Stomach smooth muscle (tissue), 2 donors: ENCODE results near the gene NCAM2.
"Not testable (repeated sequence)": the region's sequence is repeated elsewhere in the genome, so short reads cannot be mapped to it uniquely, and the experiment has no call there.

Experiments used
- H3K27ac ChIP-seq: one replicate; pipeline ENCODE4 v1.7.0; 2013; ENCODE audit warnings: mild to moderate bottlenecking, low read length, inconsistent platforms
- H3K27me3 ChIP-seq, 2 donors: one replicate each; pipeline ENCODE4 v1.7.0; 2013; ENCODE audit warnings: low read length in 2 of 2; ENCODE audit not compliant: insufficient read depth in 2 of 2, control insufficient read depth in 1 of 2
- H3K36me3 ChIP-seq, 2 donors: one replicate each; pipeline ENCODE4 v1.7.0; 2013; ENCODE audit warnings: low read length in 2 of 2; ENCODE audit not compliant: control insufficient read depth in 2 of 2, insufficient read depth in 2 of 2
- H3K4me1 ChIP-seq: one replicate; pipeline ENCODE4 v1.7.0; 2013; ENCODE audit warnings: low read length; ENCODE audit not compliant: control insufficient read depth, insufficient read depth
- H3K4me3 ChIP-seq, 2 donors: one replicate each; pipeline ENCODE4 v1.7.0; 2013; ENCODE audit warnings: low read length in 2 of 2
- H3K9ac ChIP-seq, 2 donors: one replicate each; pipeline ENCODE4 v1.7.0; 2013; ENCODE audit warnings: low read length in 2 of 2, mild to moderate bottlenecking in 1 of 2
- H3K9me3 ChIP-seq, 2 donors: one replicate each; pipeline ENCODE4 v1.7.0; 2013; ENCODE audit warnings: low read length in 2 of 2; ENCODE audit not compliant: control insufficient read depth in 2 of 2
- donor health status: healthy.
- donor health status: Pancreatic carcinoma.

Gene NCAM2

DNA sequence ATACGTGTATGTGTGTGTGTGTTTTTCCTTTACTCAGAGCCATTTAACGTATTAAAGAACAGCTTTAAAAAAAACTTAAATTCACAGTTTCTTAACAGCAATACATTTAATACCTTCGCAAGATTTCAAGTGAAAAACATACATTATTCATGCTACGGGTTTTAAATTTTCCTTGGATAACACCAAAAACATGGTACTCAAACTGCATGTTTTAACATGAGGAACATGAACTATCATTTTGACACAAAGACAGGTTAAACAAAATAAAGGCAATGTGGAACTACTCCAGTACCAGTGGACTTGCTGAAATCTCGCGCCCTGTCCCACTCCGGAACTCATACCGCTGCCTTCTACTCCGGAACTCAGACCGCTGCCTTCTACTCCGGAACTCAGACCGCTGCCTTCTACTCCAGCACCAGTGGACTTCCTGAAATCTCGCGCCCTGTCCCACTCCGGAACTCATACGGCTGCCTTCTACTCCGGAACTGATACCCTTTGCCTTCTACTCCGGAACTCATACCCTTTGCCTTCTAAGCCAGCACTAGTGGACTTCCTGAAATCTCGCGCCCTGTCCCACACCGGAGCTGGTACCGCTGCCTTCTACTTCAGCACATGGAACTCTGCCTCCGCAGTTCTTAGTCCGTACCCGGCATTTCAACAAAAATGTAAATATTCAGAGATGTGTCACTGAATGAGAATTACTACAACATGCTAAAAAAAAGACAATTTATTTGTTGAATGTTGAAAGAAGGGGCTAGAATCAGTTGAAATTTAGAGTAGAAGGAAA lies 148.6 kb downstream of the NCAM2 start:
- H3K9ac ChIP-seq = no peak overlapping the region

GRCh38 chr21:21147374-21147745 lies 149.2 kb downstream of the NCAM2 start:
- H3K4me3 ChIP-seq = no peak overlapping the region

More for the DNA sequence above, 148.6 kb downstream of the NCAM2 start:
- Histone ChIP-seq H3K27me3 (no peaks in the 10 kb centered on the region), H3K27ac (no peak overlapping the region), H3K9me3 (no peaks in the 10 kb centered on the region), H3K4me3 (no peak overlapping the region), H3K36me3 (no peaks in the 10 kb centered on the region), H3K4me1 (no peaks in the 10 kb centered on the region)

GRCh38 chr21:21148009-21148408 lies 149.8 kb downstream of the NCAM2 start:
- Histone ChIP-seq H3K9ac (no peak overlapping the region), H3K4me1 (no peaks in the 10 kb centered on the region), H3K36me3 (no peaks in the 10 kb centered on the region), H3K9me3 (no peaks in the 10 kb centered on the region), H3K4me3 (no peak overlapping the region), H3K27ac (no peak overlapping the region), H3K27me3 (no peaks in the 10 kb centered on the region)

More at GRCh38 chr21:21147374-21147745, 149.2 kb downstream of the NCAM2 start:
- no peaks in the 10 kb centered on the region for H3K27me3 ChIP-seq
- no peaks in the 10 kb centered on the region for H3K9me3 ChIP-seq
- no peak overlapping the region for H3K27ac ChIP-seq
- H3K9ac ChIP-seq = no peak overlapping the region
- H3K4me1 ChIP-seq = no peaks in the 10 kb centered on the region
- H3K36me3 ChIP-seq = no peaks in the 10 kb centered on the region

- Histone ChIP-seq H3K27ac (no peak overlapping the region), H3K9me3 (no peaks in the 10 kb centered on the region), H3K9ac (no peak overlapping the region), H3K4me1 (no peaks in the 10 kb centered on the region), H3K36me3 (no peaks in the 10 kb centered on the region), H3K4me3 (no peak overlapping the region), H3K27me3 (no peaks in the 10 kb centered on the region)
Observed at GRCh38 chr21:21148514-21148913, 150.3 kb downstream of the NCAM2 start.

- not testable (repeated sequence) for H3K4me1 ChIP-seq, H3K9ac ChIP-seq, H3K27me3 ChIP-seq, H3K27ac ChIP-seq, H3K4me3 ChIP-seq, H3K9me3 ChIP-seq, H3K36me3 ChIP-seq
Observed at GRCh38 chr21:21149445-21149844, 151.2 kb downstream of the NCAM2 start.

DNA sequence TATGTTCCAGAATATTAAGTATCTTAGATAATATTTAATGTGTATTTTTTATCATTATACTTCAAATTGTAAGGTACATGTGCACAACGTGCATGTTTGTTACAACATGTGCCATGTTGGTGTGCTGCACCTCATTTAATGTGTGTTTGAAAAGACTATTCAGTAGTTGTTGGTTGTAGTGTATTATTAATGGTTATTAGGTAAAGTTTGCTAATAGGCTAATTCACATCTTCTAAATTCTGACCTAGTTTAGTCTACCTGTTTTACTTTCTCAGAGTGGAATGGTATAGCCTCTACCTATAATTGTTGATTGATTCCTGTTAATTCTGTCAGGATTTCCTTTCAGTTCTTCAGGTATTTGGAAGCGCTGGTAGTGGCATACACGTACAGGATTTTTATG lies 153.0 kb downstream of the NCAM2 start:
- Histone ChIP-seq H3K4me1 (no peaks in the 10 kb centered on the region), H3K9ac (no peak overlapping the region), H3K4me3 (no peak overlapping the region), H3K27me3 (no peaks in the 10 kb centered on the region), H3K27ac (no peak overlapping the region), H3K9me3 (no peaks in the 10 kb centered on the region), H3K36me3 (no peaks in the 10 kb centered on the region)

GRCh38 chr21:21156397-21156796 lies 158.2 kb downstream of the NCAM2 start:
- no peaks in the 10 kb centered on the region for H3K36me3 ChIP-seq
- H3K9me3 ChIP-seq = no peaks in the 10 kb centered on the region
- H3K27me3 ChIP-seq = no peaks in the 10 kb centered on the region
- H3K27ac ChIP-seq = no peak overlapping the region
- no peaks in the 10 kb centered on the region for H3K4me1 ChIP-seq
- no peak overlapping the region for H3K9ac ChIP-seq
- H3K4me3 ChIP-seq = no peak overlapping the region

- no peaks in the 10 kb centered on the region for H3K36me3 ChIP-seq
- H3K4me3 ChIP-seq = no peak overlapping the region
- H3K9me3 ChIP-seq = no peaks in the 10 kb centered on the region
- H3K27ac ChIP-seq = no peak overlapping the region
- no peaks in the 10 kb centered on the region for H3K27me3 ChIP-seq
- H3K9ac ChIP-seq = no peak overlapping the region
- no peaks in the 10 kb centered on the region for H3K4me1 ChIP-seq
Observed at GRCh38 chr21:21156957-21157356, 158.7 kb downstream of the NCAM2 start.

DNA sequence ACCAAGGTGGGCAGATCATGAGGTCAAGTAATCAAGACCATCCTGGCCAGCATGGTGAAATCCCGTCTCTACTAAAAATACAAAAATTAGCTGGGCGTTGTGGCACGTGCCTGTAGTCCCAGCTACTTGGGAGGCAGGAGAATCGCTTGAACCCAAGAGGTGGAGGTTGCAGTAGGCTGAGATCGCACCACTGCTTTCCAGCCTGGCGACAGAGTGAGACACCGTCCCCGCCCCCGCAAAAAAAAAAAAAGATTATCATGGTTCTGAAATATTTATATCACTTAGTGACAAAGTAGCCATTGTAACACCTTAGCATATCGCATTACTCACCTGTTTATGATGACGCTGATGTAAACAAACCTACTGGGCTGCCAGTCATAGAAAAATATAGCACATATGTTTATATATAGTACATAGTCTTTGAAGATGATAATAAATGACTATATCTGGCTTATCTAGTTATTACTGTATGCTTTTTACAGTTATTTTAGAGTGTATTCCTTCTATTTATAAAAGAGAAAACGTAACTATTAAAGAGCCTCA lies 160.2 kb downstream of the NCAM2 start:
- Histone ChIP-seq H3K4me1 (no peaks in the 10 kb centered on the region), H3K9me3 (no peaks in the 10 kb centered on the region), H3K4me3 (no peak overlapping the region), H3K27ac (no peak overlapping the region), H3K27me3 (no peaks in the 10 kb centered on the region), H3K36me3 (no peaks in the 10 kb centered on the region), H3K9ac (no peak overlapping the region)

DNA sequence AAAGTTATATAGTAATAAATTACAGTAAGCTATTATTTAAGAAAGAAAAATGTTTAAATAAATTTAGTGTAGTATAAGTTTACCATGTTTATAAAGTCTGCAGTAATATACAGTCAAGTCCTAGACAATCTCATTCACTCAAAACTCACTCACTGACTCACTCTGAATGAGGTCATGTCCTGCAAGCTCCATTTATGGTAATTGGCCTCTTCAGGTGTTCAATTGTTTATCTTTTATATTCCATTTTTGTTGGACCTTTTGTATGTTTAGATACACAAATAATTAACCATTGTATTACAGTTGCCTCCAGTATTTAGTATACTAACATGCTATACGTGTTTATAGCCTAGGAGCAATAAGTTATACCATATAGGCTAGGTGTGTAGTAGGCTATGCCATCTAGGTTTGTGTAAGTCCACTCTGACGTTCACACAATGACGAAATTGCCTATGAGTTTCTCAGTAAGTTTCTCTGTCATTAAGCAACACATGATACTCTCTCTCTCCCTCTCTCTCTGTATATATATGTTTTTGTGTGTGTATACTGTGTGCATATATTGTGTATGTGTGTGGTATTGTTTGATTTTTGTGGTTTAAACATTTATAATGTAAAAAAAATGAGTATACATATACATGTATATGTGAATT lies 161.2 kb downstream of the NCAM2 start:
- no peaks in the 10 kb centered on the region for H3K36me3 ChIP-seq
- no peak overlapping the region for H3K4me3 ChIP-seq
- H3K9me3 ChIP-seq = no peaks in the 10 kb centered on the region
- no peak overlapping the region for H3K9ac ChIP-seq
- H3K27ac ChIP-seq = no peak overlapping the region
- no peaks in the 10 kb centered on the region for H3K27me3 ChIP-seq
- H3K4me1 ChIP-seq = no peaks in the 10 kb centered on the region

GRCh38 chr21:21162786-21163185 lies 164.6 kb downstream of the NCAM2 start:
- H3K27ac ChIP-seq = no peak overlapping the region
- H3K27me3 ChIP-seq = no peaks in the 10 kb centered on the region
- H3K9me3 ChIP-seq = no peaks in the 10 kb centered on the region
- H3K36me3 ChIP-seq = no peaks in the 10 kb centered on the region
- H3K9ac ChIP-seq = no peak overlapping the region
- no peak overlapping the region for H3K4me3 ChIP-seq
- H3K4me1 ChIP-seq = peaks cover 7% of the 10 kb centered on the region
